ENCODE measurements around the gene CREB1.

Gene CREB1

GRCh38 chr2:207543272-207543671, 13.5 kb downstream of the CREB1 start:
- DNase-seq (ENCODE audit: low spot score): no peak

- no peak for DNase-seq (ENCODE audit: low spot score)
These were observed 17.1 kb downstream of the CREB1 start for GRCh38 chr2:207546822-207547221.

GRCh38 chr2:207549145-207549544, 19.4 kb downstream of the CREB1 start:
- no peak for DNase-seq (ENCODE audit: low spot score)

- no peak for DNase-seq (ENCODE audit: low spot score)
These were observed 28.3 kb downstream of the CREB1 start for GRCh38 chr2:207558079-207558491.

GRCh38 chr2:207561386-207562080, 31.8 kb downstream of the CREB1 start:
- peak; percentile 22 for DNase-seq (ENCODE audit: low spot score)

GRCh38 chr2:207565736-207566500, 36.2 kb downstream of the CREB1 start:
- no peak for DNase-seq (ENCODE audit: low spot score)

- no peak for DNase-seq (ENCODE audit: low spot score)
These were observed 37.9 kb downstream of the CREB1 start for GRCh38 chr2:207567671-207568070.

- DNase-seq (ENCODE audit: low spot score): no peak
These were observed 41.6 kb downstream of the CREB1 start for GRCh38 chr2:207571370-207571769.

- DNase-seq (ENCODE audit: low spot score): no peak
These were observed 55.2 kb downstream of the CREB1 start for GRCh38 chr2:207584952-207585351.

- DNase-seq (ENCODE audit: low spot score): no peak
These were observed 57.5 kb downstream of the CREB1 start for GRCh38 chr2:207587305-207587704.

GRCh38 chr2:207589143-207589542, 59.4 kb downstream of the CREB1 start:
- DNase-seq (ENCODE audit: low spot score): no peak

- no peak for DNase-seq (ENCODE audit: low spot score)
These were observed 63.5 kb downstream of the CREB1 start for GRCh38 chr2:207593277-207593676.

- DNase-seq (ENCODE audit: low spot score): no peak
These were observed 64.5 kb downstream of the CREB1 start for GRCh38 chr2:207594264-207594663.

- DNase-seq (ENCODE audit: low spot score): no peak
These were observed 65.0 kb downstream of the CREB1 start for GRCh38 chr2:207594731-207595130.

GRCh38 chr2:207599636-207600035, 69.9 kb downstream of the CREB1 start:
- DNase-seq (ENCODE audit: low spot score): no peak

- DNase-seq (ENCODE audit: low spot score): no peak
These were observed 70.5 kb downstream of the CREB1 start for GRCh38 chr2:207600231-207600630.

- no peak for DNase-seq (ENCODE audit: low spot score)
These were observed 72.0 kb downstream of the CREB1 start for GRCh38 chr2:207601774-207602173.

- no peak for DNase-seq (ENCODE audit: low spot score)
These were observed 73.7 kb downstream of the CREB1 start for GRCh38 chr2:207603486-207603885.

GRCh38 chr2:207606399-207606798, 76.6 kb downstream of the CREB1 start:
- DNase-seq (ENCODE audit: low spot score): no peak

- DNase-seq (ENCODE audit: low spot score): no peak
These were observed 77.1 kb downstream of the CREB1 start for GRCh38 chr2:207606829-207607228.

GRCh38 chr2:207612714-207613113, 83.0 kb downstream of the CREB1 start:
- DNase-seq (ENCODE audit: low spot score): no peak

- DNase-seq (ENCODE audit: low spot score): no peak
These were observed 85.1 kb downstream of the CREB1 start for GRCh38 chr2:207614824-207615223.

GRCh38 chr2:207616185-207616584, 86.4 kb downstream of the CREB1 start:
- no peak for DNase-seq (ENCODE audit: low spot score)

Data from kidney capillary endothelial cell (primary cell).